Gastroesophageal sphincter (tissue), 3 donors: ENCODE measurements around the gene ZNF225.

Experiments used
- CTCF ChIP-seq, 4 experiments: fragments of 200-600 bp in 2 of 4; fragments of 450-650 bp in 2 of 4; sonication (generic) in 1 of 4; IDR thresholded peaks; one replicate each; pipeline ENCODE4 v1.5.1; 2017 to 2019; ENCODE audit warnings: antibody characterized with exemption in 4 of 4, mild to moderate bottlenecking in 2 of 4, moderate library complexity in 2 of 4
- EP300 ChIP-seq: sonication (generic); formaldehyde crosslinking; IDR thresholded peaks from one replicate; pipeline ENCODE4 v1.6.1; 2017; ENCODE audit warnings: antibody characterized with exemption, mild to moderate bottlenecking
- POLR2A ChIP-seq, 2 donors: fragments of 450-650 bp; IDR thresholded peaks; one replicate each; pipeline ENCODE4 v1.6.1; 2017; ENCODE audit warnings: antibody characterized with exemption in 2 of 2, mild to moderate bottlenecking in 2 of 2, moderate library complexity in 1 of 2
- POLR2AphosphoS5 ChIP-seq: sonication (generic); formaldehyde crosslinking; IDR thresholded peaks from one replicate; pipeline ENCODE4 v1.6.1; 2017; ENCODE audit warnings: antibody characterized with exemption

- TF ChIP-seq POLR2A (IDR thresholded peaks at IDR 0.05) (no peak), EP300 (no peak), CTCF (IDR thresholded peaks at IDR 0.05) (no peak), POLR2AphosphoS5 (no peak)
Measured at GRCh38 chr19:44092108-44092507, 21.1 kb upstream of the ZNF225 start.
